ENCODE data around the gene FOXL2NB.

Gene FOXL2NB

GRCh38 chr3:138938056-138938876 lies 8.8 kb upstream of the FOXL2NB start:
- DNase-seq: no peak
- Histone ChIP-seq H3K9me3 (ENCODE audit: severe bottlenecking) (peaks cover 3% of the 10 kb centered on the region), H3K27ac (no peak overlapping the region), H3K27me3 (ENCODE audit: insufficient read depth, low read depth, severe bottlenecking) (no peaks in the 10 kb centered on the region), H3K4me3 (ENCODE audit: low read depth, low read length) (no peak overlapping the region), H3K36me3 (no peaks in the 10 kb centered on the region)
- TF ChIP-seq, protein P1, sequence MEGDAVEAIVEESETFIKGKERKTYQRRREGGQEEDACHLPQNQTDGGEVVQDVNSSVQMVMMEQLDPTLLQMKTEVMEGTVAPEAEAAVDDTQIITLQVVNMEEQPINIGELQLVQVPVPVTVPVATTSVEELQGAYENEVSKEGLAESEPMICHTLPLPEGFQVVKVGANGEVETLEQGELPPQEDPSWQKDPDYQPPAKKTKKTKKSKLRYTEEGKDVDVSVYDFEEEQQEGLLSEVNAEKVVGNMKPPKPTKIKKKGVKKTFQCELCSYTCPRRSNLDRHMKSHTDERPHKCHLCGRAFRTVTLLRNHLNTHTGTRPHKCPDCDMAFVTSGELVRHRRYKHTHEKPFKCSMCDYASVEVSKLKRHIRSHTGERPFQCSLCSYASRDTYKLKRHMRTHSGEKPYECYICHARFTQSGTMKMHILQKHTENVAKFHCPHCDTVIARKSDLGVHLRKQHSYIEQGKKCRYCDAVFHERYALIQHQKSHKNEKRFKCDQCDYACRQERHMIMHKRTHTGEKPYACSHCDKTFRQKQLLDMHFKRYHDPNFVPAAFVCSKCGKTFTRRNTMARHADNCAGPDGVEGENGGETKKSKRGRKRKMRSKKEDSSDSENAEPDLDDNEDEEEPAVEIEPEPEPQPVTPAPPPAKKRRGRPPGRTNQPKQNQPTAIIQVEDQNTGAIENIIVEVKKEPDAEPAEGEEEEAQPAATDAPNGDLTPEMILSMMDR (IDR thresholded peaks at IDR 0.05; ENCODE audit: low read depth, low read length): no peak

GRCh38 chr3:138938877-138939560 lies 8.0 kb upstream of the FOXL2NB start:
- TF ChIP-seq, protein P1 (IDR thresholded peaks at IDR 0.05; ENCODE audit: low read depth, low read length): no peak
- H3K9me3 ChIP-seq (ENCODE audit: severe bottlenecking): peaks cover 3% of the 10 kb centered on the region
- H3K27me3 ChIP-seq (ENCODE audit: insufficient read depth, low read depth, severe bottlenecking): no peaks in the 10 kb centered on the region
- no peak for DNase-seq
- no peaks in the 10 kb centered on the region for H3K36me3 ChIP-seq
- H3K27ac ChIP-seq: no peak overlapping the region
- H3K4me3 ChIP-seq (ENCODE audit: low read depth, low read length): no peak overlapping the region

DNA sequence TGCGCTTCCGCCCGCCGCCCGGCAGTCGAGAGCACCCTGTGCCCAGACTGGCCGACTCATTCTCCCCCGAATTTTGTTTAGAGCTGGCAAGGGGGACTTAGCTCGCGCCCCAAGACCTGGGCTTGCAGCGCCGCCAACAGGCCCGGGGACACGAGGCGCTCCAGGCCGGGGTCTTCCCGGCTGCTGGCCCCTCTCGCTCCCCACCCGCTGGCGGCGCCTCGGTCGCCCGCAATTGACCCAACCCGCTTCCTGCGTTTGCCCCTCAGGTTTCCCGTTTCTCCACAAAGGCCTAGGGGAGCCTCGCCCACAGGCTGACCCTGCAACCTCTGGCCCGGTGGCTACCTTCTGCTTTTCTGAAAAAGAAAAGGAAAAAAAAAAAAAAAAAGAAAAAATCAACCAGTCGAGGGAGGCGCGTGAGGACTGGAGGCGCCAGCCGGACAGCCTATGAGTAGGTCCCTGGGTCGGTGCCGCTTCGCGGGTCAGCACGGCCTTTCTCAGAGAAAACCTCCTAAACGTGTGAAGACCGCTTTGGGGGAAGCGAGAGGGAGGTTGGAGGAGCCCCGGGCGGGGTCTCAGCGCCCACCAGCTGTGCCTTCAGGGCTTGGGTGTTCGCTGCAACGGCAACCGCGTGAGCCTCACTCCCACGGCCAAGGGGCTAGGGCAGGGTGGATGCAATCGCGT lies 7.3 kb upstream of the FOXL2NB start:
- no peak for DNase-seq
- H3K36me3 ChIP-seq: no peaks in the 10 kb centered on the region
- H3K4me3 ChIP-seq (ENCODE audit: low read depth, low read length): no peak overlapping the region
- peaks cover 3% of the 10 kb centered on the region for H3K9me3 ChIP-seq (ENCODE audit: severe bottlenecking)
- H3K27me3 ChIP-seq (ENCODE audit: insufficient read depth, low read depth, severe bottlenecking): no peaks in the 10 kb centered on the region
- no peak overlapping the region for H3K27ac ChIP-seq
- TF ChIP-seq, protein P1 (IDR thresholded peaks at IDR 0.05; ENCODE audit: low read depth, low read length): no peak

DNA sequence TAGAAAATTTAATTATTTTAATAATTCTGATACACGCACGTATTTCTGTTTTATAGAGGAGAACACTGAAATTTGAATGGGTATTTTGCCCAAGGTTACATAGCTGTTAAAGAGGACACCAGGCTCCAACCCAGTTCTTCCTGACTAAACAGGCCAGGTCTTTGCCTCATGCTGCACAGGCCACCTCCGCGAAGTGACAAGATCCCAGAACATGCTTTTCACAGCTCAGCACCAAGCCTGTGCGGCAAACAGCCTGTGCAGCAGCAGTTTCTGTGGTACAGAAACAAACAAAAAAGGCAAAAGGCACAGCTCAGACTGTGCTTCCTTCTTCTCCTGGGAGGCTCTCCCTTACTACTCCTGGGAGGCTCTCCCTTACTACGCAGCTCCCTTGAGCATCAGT lies 6.6 kb upstream of the FOXL2NB start:
- H3K4me3 ChIP-seq (ENCODE audit: low read depth, low read length): no peak overlapping the region
- DNase-seq: no peak
- H3K27me3 ChIP-seq (ENCODE audit: insufficient read depth, low read depth, severe bottlenecking): no peaks in the 10 kb centered on the region
- TF ChIP-seq, protein P1 (IDR thresholded peaks at IDR 0.05; ENCODE audit: low read depth, low read length): no peak
- H3K9me3 ChIP-seq (ENCODE audit: severe bottlenecking): peaks cover 6% of the 10 kb centered on the region
- H3K36me3 ChIP-seq: no peaks in the 10 kb centered on the region
- H3K27ac ChIP-seq: no peak overlapping the region

GRCh38 chr3:138941259-138941885 lies 5.6 kb upstream of the FOXL2NB start:
- H3K9me3 ChIP-seq (ENCODE audit: severe bottlenecking): peaks cover 6% of the 10 kb centered on the region
- H3K27ac ChIP-seq: no peak overlapping the region
- no peaks in the 10 kb centered on the region for H3K27me3 ChIP-seq (ENCODE audit: insufficient read depth, low read depth, severe bottlenecking)
- H3K4me3 ChIP-seq (ENCODE audit: low read depth, low read length): no peak overlapping the region
- DNase-seq: peak; percentile 60
- TF ChIP-seq, protein P1 (IDR thresholded peaks at IDR 0.05; ENCODE audit: low read depth, low read length): peak; percentile 61
- H3K36me3 ChIP-seq: no peaks in the 10 kb centered on the region

All from WERI-Rb-1 (cell line).